DOHH2 (cell line): ENCODE data around the gene ENDOG.

Source experiments
- EZH2phosphoT487 ChIP-seq: fragments of 200-600 bp; sonication (generic); IDR thresholded peaks from 2 replicates; pipeline ENCODE4 v1.6.1; 2017; ENCODE audit warnings: borderline replicate concordance, mild to moderate bottlenecking, antibody characterized with exemption, low read length, moderate library complexity, mixed read lengths
- TF ChIP-seq, protein P1 (sequence below): fragments of 200-600 bp; sonication (generic); IDR thresholded peaks from one replicate; pipeline ENCODE4 v1.5.1; 2014; ENCODE audit warnings: antibody characterized with exemption, mild to moderate bottlenecking, low read depth, low read length; ENCODE audit not compliant: poor library complexity, severe bottlenecking

DNA sequence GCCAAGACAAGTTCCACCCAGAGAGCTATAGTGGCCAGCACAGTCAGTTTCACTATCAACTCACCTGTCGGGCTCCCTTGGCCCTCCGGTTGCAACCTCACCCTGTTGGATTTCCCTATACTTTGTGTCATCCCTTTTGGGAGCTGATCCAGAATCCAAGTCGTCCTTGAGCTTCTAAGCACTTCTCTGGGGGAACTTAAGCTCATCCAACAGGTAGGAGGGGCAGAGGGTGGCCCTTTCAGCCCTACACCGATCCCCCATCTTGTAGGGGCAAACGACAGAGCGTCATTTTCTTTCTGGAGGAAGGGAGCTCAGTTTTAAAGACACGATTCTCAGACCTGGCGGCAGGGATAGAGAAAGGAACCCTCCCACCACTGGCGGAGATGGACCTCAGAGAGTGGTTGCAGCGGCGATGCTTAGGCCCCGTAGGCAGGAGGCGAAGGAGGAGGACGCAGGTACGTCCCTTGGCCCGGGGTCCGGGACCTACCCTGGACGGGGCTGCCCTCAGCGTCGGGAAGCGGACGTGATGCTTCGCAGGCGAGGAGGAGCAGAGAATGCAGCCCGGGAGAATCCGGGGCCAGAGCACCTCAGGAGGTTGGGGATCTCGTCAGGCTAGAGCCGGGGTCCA lies 47.1 kb upstream of the ENDOG start:
- TF ChIP-seq, protein P1, sequence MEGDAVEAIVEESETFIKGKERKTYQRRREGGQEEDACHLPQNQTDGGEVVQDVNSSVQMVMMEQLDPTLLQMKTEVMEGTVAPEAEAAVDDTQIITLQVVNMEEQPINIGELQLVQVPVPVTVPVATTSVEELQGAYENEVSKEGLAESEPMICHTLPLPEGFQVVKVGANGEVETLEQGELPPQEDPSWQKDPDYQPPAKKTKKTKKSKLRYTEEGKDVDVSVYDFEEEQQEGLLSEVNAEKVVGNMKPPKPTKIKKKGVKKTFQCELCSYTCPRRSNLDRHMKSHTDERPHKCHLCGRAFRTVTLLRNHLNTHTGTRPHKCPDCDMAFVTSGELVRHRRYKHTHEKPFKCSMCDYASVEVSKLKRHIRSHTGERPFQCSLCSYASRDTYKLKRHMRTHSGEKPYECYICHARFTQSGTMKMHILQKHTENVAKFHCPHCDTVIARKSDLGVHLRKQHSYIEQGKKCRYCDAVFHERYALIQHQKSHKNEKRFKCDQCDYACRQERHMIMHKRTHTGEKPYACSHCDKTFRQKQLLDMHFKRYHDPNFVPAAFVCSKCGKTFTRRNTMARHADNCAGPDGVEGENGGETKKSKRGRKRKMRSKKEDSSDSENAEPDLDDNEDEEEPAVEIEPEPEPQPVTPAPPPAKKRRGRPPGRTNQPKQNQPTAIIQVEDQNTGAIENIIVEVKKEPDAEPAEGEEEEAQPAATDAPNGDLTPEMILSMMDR = no peak
- no peak for TF ChIP-seq EZH2phosphoT487
